H1 (cell line): ENCODE measurements around the gene CKLF.

Experiments
- CBX5 ChIP-seq: fragments of 300-800, 300-1000 bp; sonication (generic); IDR thresholded peaks from 2 replicates; pipeline ENCODE4 v1.7.1; 2016; ENCODE audit warnings: antibody characterized with exemption, low read length, low read depth
- EZH2 ChIP-seq: fragments of 200-600 bp; sonication (generic); IDR thresholded peaks from 2 replicates; pipeline ENCODE4 v1.7.1; 2012; ENCODE audit warnings: low read depth, mild to moderate bottlenecking, moderate library complexity, low read length, inconsistent platforms; ENCODE audit not compliant: severe bottlenecking
- GABPA ChIP-seq: IDR thresholded peaks from 2 replicates; pipeline ENCODE4 v1.6.1; 2011; ENCODE audit warnings: mild to moderate bottlenecking, low read length, moderate library complexity, borderline replicate concordance; ENCODE audit not compliant: insufficient read depth
- HDAC2 ChIP-seq, 2 experiments: fragments of 300-600 bp in 1 of 2; sonication (generic) in 1 of 2; IDR thresholded peaks; 2 replicates each; pipeline ENCODE4 v1.6.1; 2011 to 2012; ENCODE audit warnings: low read depth in 2 of 2, low read length in 2 of 2, mild to moderate bottlenecking in 2 of 2, moderate library complexity in 2 of 2, borderline replicate concordance in 1 of 2, inconsistent platforms in 1 of 2
- POLR2A ChIP-seq, 2 experiments: IDR thresholded peaks; 1 replicate in 1 of 2; 2 replicates in 1 of 2; pipeline ENCODE4 v1.6.1; 2011; ENCODE audit warnings: low read depth in 2 of 2, low read length in 2 of 2, mild to moderate bottlenecking in 2 of 2; ENCODE audit errors: control extremely low read depth in 1 of 2
- POLR2AphosphoS5 ChIP-seq: IDR thresholded peaks from 2 replicates; pipeline ENCODE4 v1.6.1; 2011; ENCODE audit warnings: low read depth, low read length
- SIN3A ChIP-seq, 2 experiments: IDR thresholded peaks in 1 of 2; conservative IDR thresholded peaks in 1 of 2; 2 replicates each; pipeline ENCODE4 v1.6.1; 2011 to 2012; ENCODE audit warnings: low read length in 2 of 2, improper control_type of control experiment in 1 of 2, low read depth in 1 of 2, mild to moderate bottlenecking in 1 of 2
- TF ChIP-seq, protein P1 (sequence below), 3 experiments: IDR thresholded peaks; 1 replicate in 2 of 3; 2 replicates in 1 of 3; pipeline versions ENCODE4 v1.5.1 to v1.6.1; 2011; ENCODE audit warnings: low read length in 3 of 3, mild to moderate bottlenecking in 3 of 3, inconsistent platforms in 2 of 3, low read depth in 1 of 3, moderate library complexity in 1 of 3; ENCODE audit not compliant: insufficient read depth in 1 of 3; ENCODE audit errors: control extremely low read depth in 1 of 3
- TF ChIP-seq, protein P2 (sequence below): IDR thresholded peaks from 2 replicates; pipeline ENCODE4 v1.6.1; 2011; ENCODE audit warnings: low read length, improper control_type of control experiment
- TF ChIP-seq, protein P3 (sequence below): IDR thresholded peaks from 2 replicates; pipeline ENCODE4 v1.6.1; 2011; ENCODE audit warnings: low read depth, mild to moderate bottlenecking, low read length; ENCODE audit not compliant: insufficient read depth

DNA sequence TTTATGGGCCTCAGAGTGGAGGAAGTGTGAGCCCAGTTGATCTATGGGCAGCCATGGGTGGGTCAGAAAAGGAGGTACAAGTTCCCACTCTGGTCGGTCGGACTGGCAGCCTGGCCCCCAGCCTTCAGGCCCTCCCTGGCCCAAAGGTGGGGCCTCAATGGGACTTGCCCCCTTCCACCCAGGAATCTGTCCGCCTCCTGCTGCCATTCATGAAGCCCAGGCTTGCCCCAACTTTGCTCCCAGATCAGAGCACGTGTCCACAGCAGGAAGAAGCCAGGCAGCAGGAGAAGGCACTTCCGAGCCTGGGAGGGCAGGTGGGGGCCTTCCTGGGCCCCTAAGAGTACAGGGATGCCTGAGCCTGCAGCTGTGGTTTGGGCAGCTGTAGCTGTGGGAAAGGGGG is 49.1 kb downstream of the CKLF start:
- TF ChIP-seq, protein P1, sequence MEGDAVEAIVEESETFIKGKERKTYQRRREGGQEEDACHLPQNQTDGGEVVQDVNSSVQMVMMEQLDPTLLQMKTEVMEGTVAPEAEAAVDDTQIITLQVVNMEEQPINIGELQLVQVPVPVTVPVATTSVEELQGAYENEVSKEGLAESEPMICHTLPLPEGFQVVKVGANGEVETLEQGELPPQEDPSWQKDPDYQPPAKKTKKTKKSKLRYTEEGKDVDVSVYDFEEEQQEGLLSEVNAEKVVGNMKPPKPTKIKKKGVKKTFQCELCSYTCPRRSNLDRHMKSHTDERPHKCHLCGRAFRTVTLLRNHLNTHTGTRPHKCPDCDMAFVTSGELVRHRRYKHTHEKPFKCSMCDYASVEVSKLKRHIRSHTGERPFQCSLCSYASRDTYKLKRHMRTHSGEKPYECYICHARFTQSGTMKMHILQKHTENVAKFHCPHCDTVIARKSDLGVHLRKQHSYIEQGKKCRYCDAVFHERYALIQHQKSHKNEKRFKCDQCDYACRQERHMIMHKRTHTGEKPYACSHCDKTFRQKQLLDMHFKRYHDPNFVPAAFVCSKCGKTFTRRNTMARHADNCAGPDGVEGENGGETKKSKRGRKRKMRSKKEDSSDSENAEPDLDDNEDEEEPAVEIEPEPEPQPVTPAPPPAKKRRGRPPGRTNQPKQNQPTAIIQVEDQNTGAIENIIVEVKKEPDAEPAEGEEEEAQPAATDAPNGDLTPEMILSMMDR (IDR thresholded peaks at IDR 0.05; ENCODE audit: control extremely low read depth in 1 of 3, insufficient read depth in 1 of 3, low read depth in 1 of 3, low read length in 3 of 3): no peak
- TF ChIP-seq SIN3A (conservative IDR thresholded peaks at IDR 0.05 in 1 of 2, IDR thresholded peaks at IDR 0.05 in 1 of 2; ENCODE audit: low read depth in 1 of 2, low read length in 2 of 2): no peak
- no peak for TF ChIP-seq GABPA
- TF ChIP-seq, protein P2, sequence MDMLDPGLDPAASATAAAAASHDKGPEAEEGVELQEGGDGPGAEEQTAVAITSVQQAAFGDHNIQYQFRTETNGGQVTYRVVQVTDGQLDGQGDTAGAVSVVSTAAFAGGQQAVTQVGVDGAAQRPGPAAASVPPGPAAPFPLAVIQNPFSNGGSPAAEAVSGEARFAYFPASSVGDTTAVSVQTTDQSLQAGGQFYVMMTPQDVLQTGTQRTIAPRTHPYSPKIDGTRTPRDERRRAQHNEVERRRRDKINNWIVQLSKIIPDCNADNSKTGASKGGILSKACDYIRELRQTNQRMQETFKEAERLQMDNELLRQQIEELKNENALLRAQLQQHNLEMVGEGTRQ: no peak
- TF ChIP-seq, protein P3, sequence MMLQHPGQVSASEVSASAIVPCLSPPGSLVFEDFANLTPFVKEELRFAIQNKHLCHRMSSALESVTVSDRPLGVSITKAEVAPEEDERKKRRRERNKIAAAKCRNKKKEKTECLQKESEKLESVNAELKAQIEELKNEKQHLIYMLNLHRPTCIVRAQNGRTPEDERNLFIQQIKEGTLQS: no peak
- no peak for TF ChIP-seq EZH2
- TF ChIP-seq POLR2A (IDR thresholded peaks at IDR 0.05; ENCODE audit: control extremely low read depth in 1 of 2, low read depth in 2 of 2, low read length in 2 of 2): no peak
- no peak for TF ChIP-seq HDAC2 (IDR thresholded peaks at IDR 0.05; ENCODE audit: borderline replicate concordance in 1 of 2, low read depth in 2 of 2, low read length in 2 of 2)
- no peak for TF ChIP-seq POLR2AphosphoS5
- TF ChIP-seq CBX5: no peak
